PFSK-1 (cell line): ENCODE data around the gene PSMD3.

Experiments used
- POLR2AphosphoS5 ChIP-seq: IDR thresholded peaks from 2 replicates; pipeline ENCODE4 v1.6.1; 2012; ENCODE audit warnings: low read depth, mild to moderate bottlenecking, control low read depth, low read length, moderate library complexity
- SIN3A ChIP-seq: IDR thresholded peaks from 2 replicates; pipeline ENCODE4 v1.6.1; 2012; ENCODE audit warnings: mild to moderate bottlenecking, low read length, moderate library complexity, borderline replicate concordance; ENCODE audit not compliant: insufficient read depth
- TAF1 ChIP-seq: IDR thresholded peaks from 2 replicates; pipeline ENCODE4 v1.6.1; 2012; ENCODE audit warnings: low read length, control low read depth, borderline replicate concordance; ENCODE audit not compliant: insufficient read depth
- TF ChIP-seq, protein P1 (sequence below), 2 experiments: IDR thresholded peaks; 2 replicates each; pipeline versions ENCODE4 v1.6.1 to v1.8.0; 2011 to 2012; ENCODE audit warnings: low read depth in 2 of 2, low read length in 2 of 2, control low read depth in 1 of 2, inconsistent platforms in 1 of 2, mild to moderate bottlenecking in 1 of 2, moderate library complexity in 1 of 2; ENCODE audit not compliant: insufficient read depth in 1 of 2

DNA sequence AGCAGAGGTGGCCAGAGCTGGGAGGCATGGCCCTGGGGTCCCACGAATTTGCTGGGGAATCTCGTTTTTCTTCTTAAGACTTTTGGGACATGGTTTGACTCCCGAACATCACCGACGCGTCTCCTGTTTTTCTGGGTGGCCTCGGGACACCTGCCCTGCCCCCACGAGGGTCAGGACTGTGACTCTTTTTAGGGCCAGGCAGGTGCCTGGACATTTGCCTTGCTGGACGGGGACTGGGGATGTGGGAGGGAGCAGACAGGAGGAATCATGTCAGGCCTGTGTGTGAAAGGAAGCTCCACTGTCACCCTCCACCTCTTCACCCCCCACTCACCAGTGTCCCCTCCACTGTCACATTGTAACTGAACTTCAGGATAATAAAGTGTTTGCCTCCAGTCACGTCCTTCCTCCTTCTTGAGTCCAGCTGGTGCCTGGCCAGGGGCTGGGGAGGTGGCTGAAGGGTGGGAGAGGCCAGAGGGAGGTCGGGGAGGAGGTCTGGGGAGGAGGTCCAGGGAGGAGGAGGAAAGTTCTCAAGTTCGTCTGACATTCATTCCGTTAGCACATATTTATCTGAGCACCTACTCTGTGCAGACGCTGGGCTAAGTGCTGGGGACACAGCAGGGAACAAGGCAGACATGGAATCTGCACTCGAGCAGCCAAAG is 36.9 kb downstream of the PSMD3 start:
- TF ChIP-seq TAF1: no peak
- TF ChIP-seq, protein P1, sequence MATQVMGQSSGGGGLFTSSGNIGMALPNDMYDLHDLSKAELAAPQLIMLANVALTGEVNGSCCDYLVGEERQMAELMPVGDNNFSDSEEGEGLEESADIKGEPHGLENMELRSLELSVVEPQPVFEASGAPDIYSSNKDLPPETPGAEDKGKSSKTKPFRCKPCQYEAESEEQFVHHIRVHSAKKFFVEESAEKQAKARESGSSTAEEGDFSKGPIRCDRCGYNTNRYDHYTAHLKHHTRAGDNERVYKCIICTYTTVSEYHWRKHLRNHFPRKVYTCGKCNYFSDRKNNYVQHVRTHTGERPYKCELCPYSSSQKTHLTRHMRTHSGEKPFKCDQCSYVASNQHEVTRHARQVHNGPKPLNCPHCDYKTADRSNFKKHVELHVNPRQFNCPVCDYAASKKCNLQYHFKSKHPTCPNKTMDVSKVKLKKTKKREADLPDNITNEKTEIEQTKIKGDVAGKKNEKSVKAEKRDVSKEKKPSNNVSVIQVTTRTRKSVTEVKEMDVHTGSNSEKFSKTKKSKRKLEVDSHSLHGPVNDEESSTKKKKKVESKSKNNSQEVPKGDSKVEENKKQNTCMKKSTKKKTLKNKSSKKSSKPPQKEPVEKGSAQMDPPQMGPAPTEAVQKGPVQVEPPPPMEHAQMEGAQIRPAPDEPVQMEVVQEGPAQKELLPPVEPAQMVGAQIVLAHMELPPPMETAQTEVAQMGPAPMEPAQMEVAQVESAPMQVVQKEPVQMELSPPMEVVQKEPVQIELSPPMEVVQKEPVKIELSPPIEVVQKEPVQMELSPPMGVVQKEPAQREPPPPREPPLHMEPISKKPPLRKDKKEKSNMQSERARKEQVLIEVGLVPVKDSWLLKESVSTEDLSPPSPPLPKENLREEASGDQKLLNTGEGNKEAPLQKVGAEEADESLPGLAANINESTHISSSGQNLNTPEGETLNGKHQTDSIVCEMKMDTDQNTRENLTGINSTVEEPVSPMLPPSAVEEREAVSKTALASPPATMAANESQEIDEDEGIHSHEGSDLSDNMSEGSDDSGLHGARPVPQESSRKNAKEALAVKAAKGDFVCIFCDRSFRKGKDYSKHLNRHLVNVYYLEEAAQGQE (IDR thresholded peaks at IDR 0.05; ENCODE audit: insufficient read depth in 1 of 2, low read depth in 2 of 2, low read length in 2 of 2): no peak
- no peak for TF ChIP-seq SIN3A
- TF ChIP-seq POLR2AphosphoS5: no peak
